Bronchus fibroblast of lung (primary cell): Measurements from ENCODE around the gene ASZ1. TPM values are rescaled to one million over a fixed set of nuclear protein-coding genes. Genes with fewer than 3 reads are reported as not detected.

Source experiments
- total RNA-seq: library from RNA; depleted of rRNA; stranded (reverse); fragments of >200 nt; gene quantifications from 2 replicates; pipeline ENCODE4 v1.2.3, GENCODE V29; 2015

Gene ASZ1, protein sequence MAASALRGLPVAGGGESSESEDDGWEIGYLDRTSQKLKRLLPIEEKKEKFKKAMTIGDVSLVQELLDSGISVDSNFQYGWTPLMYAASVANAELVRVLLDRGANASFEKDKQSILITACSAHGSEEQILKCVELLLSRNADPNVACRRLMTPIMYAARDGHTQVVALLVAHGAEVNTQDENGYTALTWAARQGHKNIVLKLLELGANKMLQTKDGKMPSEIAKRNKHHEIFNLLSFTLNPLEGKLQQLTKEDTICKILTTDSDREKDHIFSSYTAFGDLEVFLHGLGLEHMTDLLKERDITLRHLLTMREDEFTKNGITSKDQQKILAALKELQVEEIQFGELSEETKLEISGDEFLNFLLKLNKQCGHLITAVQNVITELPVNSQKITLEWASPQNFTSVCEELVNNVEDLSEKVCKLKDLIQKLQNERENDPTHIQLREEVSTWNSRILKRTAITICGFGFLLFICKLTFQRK
- total RNA-seq = not detected in 2 replicates

DNA sequence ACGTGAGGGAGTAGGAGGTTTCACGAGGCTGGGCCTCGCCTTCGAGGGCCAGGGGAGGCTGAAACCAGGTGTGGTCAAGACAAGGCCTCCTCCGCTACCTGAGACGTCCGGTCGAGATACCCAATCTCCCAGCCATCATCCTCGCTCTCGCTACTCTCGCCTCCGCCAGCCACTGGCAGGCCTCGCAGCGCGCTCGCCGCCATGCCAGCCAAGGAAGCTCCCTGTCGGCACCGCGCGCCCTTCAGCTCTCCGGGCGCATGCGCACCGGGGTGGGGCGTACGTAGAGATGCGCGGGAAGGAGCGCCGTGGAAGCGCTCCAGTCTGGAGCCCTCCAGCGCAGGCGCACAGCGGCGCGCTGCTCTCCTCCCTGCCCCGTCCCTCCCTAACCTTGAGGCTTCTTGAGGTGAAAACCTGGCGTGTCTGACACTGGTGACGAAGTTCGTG is at the start of gene ASZ1:
ASZ1 (minus strand) TSS at position 236 of the 444 bp plus-strand sequence; CDS start at position 203, 33 bp downstream.

DNA sequence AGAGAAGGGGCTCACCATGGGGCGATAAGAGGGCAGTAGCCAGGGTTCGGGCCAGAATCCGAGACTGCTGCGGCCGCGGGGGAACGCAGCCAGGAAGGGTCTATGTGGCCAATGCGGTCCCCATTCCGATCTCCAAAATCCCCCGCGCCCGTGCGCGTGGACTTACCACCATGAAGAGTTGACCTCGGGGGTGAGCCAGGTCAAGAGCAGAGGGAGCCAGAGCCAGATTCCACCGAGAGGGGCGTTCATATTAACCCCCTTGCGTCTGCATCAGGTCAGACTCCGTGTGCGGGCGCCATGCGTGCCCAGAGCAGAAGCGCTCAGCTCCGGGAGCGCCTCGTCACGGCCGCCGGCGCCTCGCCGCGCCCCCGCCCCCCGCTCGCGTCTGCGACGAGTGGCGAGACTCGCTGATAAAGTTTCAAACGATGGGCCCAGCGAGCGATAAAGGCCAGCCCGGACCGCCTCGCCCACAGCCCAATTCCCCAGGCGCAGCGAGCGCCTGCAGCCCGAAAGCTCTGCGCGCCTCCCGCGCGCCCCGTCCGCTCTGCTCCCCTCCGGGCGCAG is 104.5 kb downstream of the ASZ1 start, which contains the start of gene WNT2:
WNT2 (minus strand) TSS at position 318 of the 564 bp plus-strand sequence; CDS start at position 249, 69 bp downstream.

Other genes starting within 250 kb of the ASZ1 start
- gene WNT2, start 104.4 kb downstream of the ASZ1 start, total RNA-seq = 1.0 and 1.3 TPM in 2 replicates
- gene CFTR, start 52.5 kb upstream of the ASZ1 start, total RNA-seq = 0.30 and 0.67 TPM in 2 replicates